HCT116 (cell line): ENCODE data around the gene DNMT3L. TPM values are rescaled to one million over a fixed set of nuclear protein-coding genes. Genes with fewer than 3 reads are reported as not detected.

ENCODE experiments used
- ATAC-seq: fragments of 200-7000 bp; cut with Tn5 transposase; 2 replicates; pipeline ENCODE4 v1.9.1; 2020; ENCODE audit warnings: mild to moderate bottlenecking, moderate library complexity
- BruUV-seq: library from RNA; stranded (reverse); fragments of 400-500 nt; replicated peaks from 2 replicates; lab custom pipeline; 2021; lab: Mats Ljungman, UMichigan
- CTCF ChIA-PET: fragments of 300-600 bp; sonication (Branson Sonifier 250); formaldehyde crosslinking; loops from one replicate; lab custom pipeline; 2021; ENCODE audit warnings: antibody characterized with exemption; lab: Charles Lee
- POLR2A ChIA-PET: fragments of 300-600, 350-600 bp; sonication (Branson Sonifier 250); formaldehyde crosslinking; loops from one replicate; lab custom pipeline; 2021; ENCODE audit warnings: antibody characterized with exemption; lab: Charles Lee
- RAD21 ChIA-PET, 2 experiments: fragments of 300-600 bp; sonication (Branson Sonifier 250); formaldehyde crosslinking; loops; one replicate each; lab custom pipeline; 2023; ENCODE audit warnings: low total read pairs in 2 of 2; ENCODE audit not compliant: uncharacterized antibody in 2 of 2, unreplicated experiment in 2 of 2, low non-redundant PET in 1 of 2; lab: Charles Lee
- DNase-seq: peaks from one replicate; pipeline ENCODE4 v3.0.0-alpha.2; 2010; ENCODE audit warnings: low read depth, low spot score
- H2AFZ ChIP-seq: fragments of 200-600 bp; shearing (Covaris generic), sonication (generic); 2 replicates; pipeline ENCODE4 v1.6.1; 2017; ENCODE audit warnings: low read depth, mixed run types, mixed read lengths, antibody characterized with exemption, low read length; ENCODE audit not compliant: poor library complexity, severe bottlenecking
- H3K27ac ChIP-seq: 2 replicates; pipeline ENCODE4 v1.5.1; 2012; ENCODE audit warnings: low read depth, low read length
- H3K27me3 ChIP-seq: fragments of 200-600 bp; sonication (generic); 2 replicates; pipeline ENCODE4 v1.6.1; 2016; ENCODE audit warnings: mixed run types, low read length, mixed read lengths; ENCODE audit not compliant: insufficient read depth
- H3K36me3 ChIP-seq, 2 experiments: fragments of 200-500 bp in 1 of 2; fragments of 200-600 bp in 1 of 2; sonication (Bioruptor generic) in 1 of 2; sonication (generic) in 1 of 2; 2 replicates each; pipeline versions ENCODE4 v1.5.1 to v1.6.1; 2014 to 2016; ENCODE audit warnings: low read length in 2 of 2, inconsistent platforms in 1 of 2, mixed read lengths in 1 of 2, mixed run types in 1 of 2; ENCODE audit not compliant: insufficient read depth in 2 of 2, control insufficient read depth in 1 of 2
- H3K4me1 ChIP-seq, 2 experiments: fragments of 200-600 bp in 1 of 2; sonication (generic) in 1 of 2; 2 replicates each; pipeline versions ENCODE4 v1.5.1 to v1.6.1; 2012 to 2017; ENCODE audit warnings: low read length in 2 of 2, inconsistent platforms in 1 of 2, mild to moderate bottlenecking in 1 of 2, mixed read lengths in 1 of 2, mixed run types in 1 of 2, moderate library complexity in 1 of 2; ENCODE audit not compliant: insufficient read depth in 2 of 2, control insufficient read depth in 1 of 2
- H3K4me2 ChIP-seq: fragments of 200-600 bp; sonication (generic); 2 replicates; pipeline ENCODE4 v1.6.1; 2017; ENCODE audit warnings: mixed run types, low read length, mixed read lengths
- H3K4me3 ChIP-seq, 2 experiments: fragments of 200-600 bp in 1 of 2; sonication (generic) in 1 of 2; replicated peaks in 1 of 2; 2 replicates each; pipeline ENCODE4 v1.5.1; 2011 to 2016; ENCODE audit warnings: low read length in 2 of 2, control low read depth in 1 of 2, low read depth in 1 of 2, mild to moderate bottlenecking in 1 of 2, mixed read lengths in 1 of 2, mixed run types in 1 of 2
- H3K79me2 ChIP-seq: fragments of 200-600 bp; sonication (generic); 2 replicates; pipeline ENCODE4 v1.6.1; 2017; ENCODE audit warnings: mild to moderate bottlenecking, mixed run types, low read length, moderate library complexity, mixed read lengths; ENCODE audit not compliant: insufficient read depth
- H3K9ac ChIP-seq: fragments of 200-600 bp; sonication (generic); 2 replicates; pipeline ENCODE4 v1.6.1; 2016; ENCODE audit warnings: low read length, mixed read lengths
- H3K9me2 ChIP-seq: fragments of 200-600 bp; sonication (generic), shearing (Covaris generic); 2 replicates; pipeline ENCODE4 v1.6.1; 2017; ENCODE audit warnings: mixed run types, mild to moderate bottlenecking, moderate library complexity; ENCODE audit not compliant: insufficient read depth
- H3K9me3 ChIP-seq, 2 experiments: fragments of 200-500 bp in 1 of 2; fragments of 200-600 bp in 1 of 2; sonication (Bioruptor generic) in 1 of 2; sonication (generic) in 1 of 2; 2 replicates each; pipeline ENCODE4 v1.6.1; 2014 to 2017; ENCODE audit warnings: low read length in 2 of 2, mixed read lengths in 2 of 2, inconsistent platforms in 1 of 2, low read depth in 1 of 2, mild to moderate bottlenecking in 1 of 2, mixed run types in 1 of 2, moderate library complexity in 1 of 2; ENCODE audit not compliant: control insufficient read depth in 1 of 2, insufficient read depth in 1 of 2
- H4K20me1 ChIP-seq: fragments of 200-600 bp; sonication (generic), shearing (Covaris generic); 2 replicates; pipeline ENCODE4 v1.6.1; 2017; ENCODE audit warnings: mixed run types, mild to moderate bottlenecking, moderate library complexity; ENCODE audit not compliant: insufficient read depth
- CEBPB ChIP-seq: IDR thresholded peaks from 2 replicates; pipeline ENCODE4 v1.6.1; 2012; ENCODE audit warnings: low read depth
- EGR1 ChIP-seq: IDR thresholded peaks from 2 replicates; pipeline ENCODE4 v1.6.1; 2012; ENCODE audit warnings: low read depth
- ELF1 ChIP-seq: IDR thresholded peaks from 2 replicates; pipeline ENCODE4 v1.6.1; 2012; ENCODE audit warnings: low read depth, borderline replicate concordance
- EZH2 ChIP-seq: fragments of 200-600 bp; sonication (generic); IDR thresholded peaks from 2 replicates; pipeline ENCODE4 v1.6.1; 2017; ENCODE audit warnings: antibody characterized with exemption, mixed run types
- EZH2phosphoT487 ChIP-seq: fragments of 200-600 bp; IDR thresholded peaks from 2 replicates; pipeline ENCODE4 v1.6.1; 2018; ENCODE audit warnings: antibody characterized with exemption, borderline replicate concordance
- FOSL1 ChIP-seq: IDR thresholded peaks from 2 replicates; pipeline ENCODE4 v1.6.1; 2012; ENCODE audit warnings: low read depth
- JUND ChIP-seq: IDR thresholded peaks from 2 replicates; pipeline ENCODE4 v1.6.1; 2012
- POLR2A ChIP-seq: IDR thresholded peaks from 2 replicates; pipeline ENCODE4 v1.7.0; 2011; ENCODE audit warnings: borderline replicate concordance; ENCODE audit not compliant: insufficient read depth, insufficient read length; ENCODE audit errors: extremely low read depth
- RAD21 ChIP-seq: IDR thresholded peaks from 2 replicates; pipeline ENCODE4 v1.6.1; 2012; ENCODE audit warnings: low read depth, mild to moderate bottlenecking
- SIN3A ChIP-seq: IDR thresholded peaks from 2 replicates; pipeline ENCODE4 v1.6.1; 2012; ENCODE audit warnings: low read depth
- SP1 ChIP-seq: IDR thresholded peaks from 2 replicates; pipeline ENCODE4 v1.6.1; 2012; ENCODE audit warnings: low read depth
- SRF ChIP-seq: IDR thresholded peaks from 2 replicates; pipeline ENCODE4 v1.6.1; 2012; ENCODE audit warnings: low read depth
- TCF7L2 ChIP-seq: IDR thresholded peaks from 2 replicates; pipeline ENCODE4 v1.7.0; 2011; ENCODE audit warnings: borderline replicate concordance, inconsistent platforms; ENCODE audit not compliant: insufficient read depth, insufficient read length; ENCODE audit errors: extremely low read depth
- YY1 ChIP-seq: IDR thresholded peaks from 2 replicates; pipeline ENCODE4 v1.6.1; 2011; ENCODE audit warnings: low read length, low read depth, moderate library complexity, mild to moderate bottlenecking; ENCODE audit not compliant: insufficient replicate concordance; ENCODE audit errors: extremely low read depth
- ZFX ChIP-seq: fragments of 450-650 bp; IDR thresholded peaks from 2 replicates; pipeline ENCODE4 v1.6.1; 2017
- ZNF274 ChIP-seq: fragments of 200-500 bp; sonication (Bioruptor generic); IDR thresholded peaks from 2 replicates; pipeline ENCODE4 v1.6.1; 2014; ENCODE audit warnings: mild to moderate bottlenecking, low read depth, low read length, inconsistent platforms
- intact Hi-C: fragments of 100-400 bp; cut with micrococcal nuclease; formaldehyde crosslinking; loops from 2 replicates; pipeline ENCODE4 v1.10.0; 2022
- total RNA-seq: library from RNA; stranded (reverse); gene quantifications from one replicate; pipeline ENCODE4 v1.2.1, GENCODE V29; 2021; ENCODE audit not compliant: unreplicated experiment
- TF ChIP-seq, protein P1 (sequence below): IDR thresholded peaks from 2 replicates; pipeline ENCODE4 v1.6.1; 2011; ENCODE audit warnings: mild to moderate bottlenecking, low read length, moderate library complexity; ENCODE audit not compliant: insufficient replicate concordance; ENCODE audit errors: extremely low read depth
- TF ChIP-seq, protein P2 (sequence below): IDR thresholded peaks from 2 replicates; pipeline ENCODE4 v1.6.1; 2012
- TF ChIP-seq, protein P3 (sequence below), 3 experiments: fragments of 200-600 bp in 1 of 3; sonication (generic) in 1 of 3; IDR thresholded peaks in 2 of 3; conservative IDR thresholded peaks in 1 of 3; 2 replicates each; pipeline ENCODE4 v1.5.1; 2012 to 2017; ENCODE audit warnings: low read depth in 2 of 3, low read length in 2 of 3, antibody characterized with exemption in 1 of 3, borderline replicate concordance in 1 of 3, control low read depth in 1 of 3, mild to moderate bottlenecking in 1 of 3, mixed read lengths in 1 of 3, mixed run types in 1 of 3, moderate library complexity in 1 of 3; ENCODE audit not compliant: insufficient read depth in 1 of 3
- TF ChIP-seq, protein P4 (sequence below): IDR thresholded peaks from 2 replicates; pipeline ENCODE4 v1.6.1; 2012; ENCODE audit warnings: low read depth

Gene DNMT3L
- total RNA-seq, 1 experiment from 2014 or later = not detected

DNA sequence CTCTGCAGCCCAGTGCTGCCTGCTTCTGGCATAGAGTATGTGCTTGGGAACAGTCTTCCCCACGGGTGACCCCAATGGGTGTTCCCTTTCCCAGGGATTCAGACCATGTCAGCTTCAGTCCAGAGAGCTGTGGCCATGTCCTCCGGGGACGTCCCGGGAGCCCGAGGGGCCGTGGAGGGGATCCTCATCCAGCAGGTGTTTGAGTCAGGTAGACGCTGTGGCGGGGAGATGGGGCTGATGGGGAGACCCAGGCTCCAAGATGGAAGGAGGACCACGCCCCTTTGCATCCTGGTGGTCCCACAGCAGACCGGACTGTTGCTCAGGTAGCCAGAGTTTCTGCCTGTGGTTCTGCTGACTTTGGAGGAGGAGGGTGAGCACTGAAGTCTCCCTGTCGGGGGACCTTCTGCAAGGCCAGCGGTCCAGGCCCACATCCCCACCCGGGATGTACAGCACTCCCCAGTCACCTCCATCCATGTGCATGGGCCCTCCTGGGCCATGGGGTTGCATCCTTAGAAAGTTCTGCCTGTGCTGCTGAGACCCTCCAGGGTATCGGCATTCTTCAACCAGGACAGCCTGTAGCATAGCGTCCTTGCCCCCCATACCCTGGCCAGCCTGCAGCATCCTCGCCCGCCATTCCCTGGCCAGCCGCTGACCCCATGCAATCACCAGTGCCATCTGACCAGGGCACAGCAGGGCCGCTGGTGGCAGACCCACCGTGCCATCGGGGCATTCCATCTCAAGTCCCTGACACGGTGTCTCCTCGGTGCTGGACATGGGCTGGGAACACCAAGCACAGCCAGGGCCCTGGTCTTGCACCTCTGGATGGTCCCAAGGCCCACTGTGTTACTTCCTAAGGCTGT, 26.8 kb upstream of the DNMT3L start:
- CTCF ChIA-PET = no interaction called here
- TF ChIP-seq POLR2A = no peak
- TF ChIP-seq YY1 = no peak
- no peak for TF ChIP-seq JUND
- no peak for TF ChIP-seq SIN3A
- TF ChIP-seq ELF1 = no peak
- TF ChIP-seq, protein P1, sequence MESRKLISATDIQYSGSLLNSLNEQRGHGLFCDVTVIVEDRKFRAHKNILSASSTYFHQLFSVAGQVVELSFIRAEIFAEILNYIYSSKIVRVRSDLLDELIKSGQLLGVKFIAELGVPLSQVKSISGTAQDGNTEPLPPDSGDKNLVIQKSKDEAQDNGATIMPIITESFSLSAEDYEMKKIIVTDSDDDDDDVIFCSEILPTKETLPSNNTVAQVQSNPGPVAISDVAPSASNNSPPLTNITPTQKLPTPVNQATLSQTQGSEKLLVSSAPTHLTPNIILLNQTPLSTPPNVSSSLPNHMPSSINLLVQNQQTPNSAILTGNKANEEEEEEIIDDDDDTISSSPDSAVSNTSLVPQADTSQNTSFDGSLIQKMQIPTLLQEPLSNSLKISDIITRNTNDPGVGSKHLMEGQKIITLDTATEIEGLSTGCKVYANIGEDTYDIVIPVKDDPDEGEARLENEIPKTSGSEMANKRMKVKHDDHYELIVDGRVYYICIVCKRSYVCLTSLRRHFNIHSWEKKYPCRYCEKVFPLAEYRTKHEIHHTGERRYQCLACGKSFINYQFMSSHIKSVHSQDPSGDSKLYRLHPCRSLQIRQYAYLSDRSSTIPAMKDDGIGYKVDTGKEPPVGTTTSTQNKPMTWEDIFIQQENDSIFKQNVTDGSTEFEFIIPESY = no peak
- TF ChIP-seq EZH2phosphoT487 = no peak
- TF ChIP-seq, protein P2, sequence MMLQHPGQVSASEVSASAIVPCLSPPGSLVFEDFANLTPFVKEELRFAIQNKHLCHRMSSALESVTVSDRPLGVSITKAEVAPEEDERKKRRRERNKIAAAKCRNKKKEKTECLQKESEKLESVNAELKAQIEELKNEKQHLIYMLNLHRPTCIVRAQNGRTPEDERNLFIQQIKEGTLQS = no peak
- TF ChIP-seq EZH2 = no peak
- TF ChIP-seq RAD21 = no peak
- TF ChIP-seq, protein P3, sequence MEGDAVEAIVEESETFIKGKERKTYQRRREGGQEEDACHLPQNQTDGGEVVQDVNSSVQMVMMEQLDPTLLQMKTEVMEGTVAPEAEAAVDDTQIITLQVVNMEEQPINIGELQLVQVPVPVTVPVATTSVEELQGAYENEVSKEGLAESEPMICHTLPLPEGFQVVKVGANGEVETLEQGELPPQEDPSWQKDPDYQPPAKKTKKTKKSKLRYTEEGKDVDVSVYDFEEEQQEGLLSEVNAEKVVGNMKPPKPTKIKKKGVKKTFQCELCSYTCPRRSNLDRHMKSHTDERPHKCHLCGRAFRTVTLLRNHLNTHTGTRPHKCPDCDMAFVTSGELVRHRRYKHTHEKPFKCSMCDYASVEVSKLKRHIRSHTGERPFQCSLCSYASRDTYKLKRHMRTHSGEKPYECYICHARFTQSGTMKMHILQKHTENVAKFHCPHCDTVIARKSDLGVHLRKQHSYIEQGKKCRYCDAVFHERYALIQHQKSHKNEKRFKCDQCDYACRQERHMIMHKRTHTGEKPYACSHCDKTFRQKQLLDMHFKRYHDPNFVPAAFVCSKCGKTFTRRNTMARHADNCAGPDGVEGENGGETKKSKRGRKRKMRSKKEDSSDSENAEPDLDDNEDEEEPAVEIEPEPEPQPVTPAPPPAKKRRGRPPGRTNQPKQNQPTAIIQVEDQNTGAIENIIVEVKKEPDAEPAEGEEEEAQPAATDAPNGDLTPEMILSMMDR (IDR thresholded peaks at IDR 0.05 in 2 of 3, conservative IDR thresholded peaks at IDR 0.05 in 1 of 3; ENCODE audit: borderline replicate concordance in 1 of 3, insufficient read depth in 1 of 3, low read depth in 2 of 3, low read length in 2 of 3) = no peak
- no peak for TF ChIP-seq SP1
- TF ChIP-seq, protein P4, sequence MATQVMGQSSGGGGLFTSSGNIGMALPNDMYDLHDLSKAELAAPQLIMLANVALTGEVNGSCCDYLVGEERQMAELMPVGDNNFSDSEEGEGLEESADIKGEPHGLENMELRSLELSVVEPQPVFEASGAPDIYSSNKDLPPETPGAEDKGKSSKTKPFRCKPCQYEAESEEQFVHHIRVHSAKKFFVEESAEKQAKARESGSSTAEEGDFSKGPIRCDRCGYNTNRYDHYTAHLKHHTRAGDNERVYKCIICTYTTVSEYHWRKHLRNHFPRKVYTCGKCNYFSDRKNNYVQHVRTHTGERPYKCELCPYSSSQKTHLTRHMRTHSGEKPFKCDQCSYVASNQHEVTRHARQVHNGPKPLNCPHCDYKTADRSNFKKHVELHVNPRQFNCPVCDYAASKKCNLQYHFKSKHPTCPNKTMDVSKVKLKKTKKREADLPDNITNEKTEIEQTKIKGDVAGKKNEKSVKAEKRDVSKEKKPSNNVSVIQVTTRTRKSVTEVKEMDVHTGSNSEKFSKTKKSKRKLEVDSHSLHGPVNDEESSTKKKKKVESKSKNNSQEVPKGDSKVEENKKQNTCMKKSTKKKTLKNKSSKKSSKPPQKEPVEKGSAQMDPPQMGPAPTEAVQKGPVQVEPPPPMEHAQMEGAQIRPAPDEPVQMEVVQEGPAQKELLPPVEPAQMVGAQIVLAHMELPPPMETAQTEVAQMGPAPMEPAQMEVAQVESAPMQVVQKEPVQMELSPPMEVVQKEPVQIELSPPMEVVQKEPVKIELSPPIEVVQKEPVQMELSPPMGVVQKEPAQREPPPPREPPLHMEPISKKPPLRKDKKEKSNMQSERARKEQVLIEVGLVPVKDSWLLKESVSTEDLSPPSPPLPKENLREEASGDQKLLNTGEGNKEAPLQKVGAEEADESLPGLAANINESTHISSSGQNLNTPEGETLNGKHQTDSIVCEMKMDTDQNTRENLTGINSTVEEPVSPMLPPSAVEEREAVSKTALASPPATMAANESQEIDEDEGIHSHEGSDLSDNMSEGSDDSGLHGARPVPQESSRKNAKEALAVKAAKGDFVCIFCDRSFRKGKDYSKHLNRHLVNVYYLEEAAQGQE = no peak
- no peak for TF ChIP-seq ZFX
- TF ChIP-seq TCF7L2 = no peak
- TF ChIP-seq ZNF274 = no peak
- no peak for TF ChIP-seq FOSL1
- no peak for TF ChIP-seq CEBPB
- TF ChIP-seq EGR1 = no peak
- TF ChIP-seq SRF = no peak
- no peak overlapping the region for H3K4me3 ChIP-seq
- POLR2A ChIA-PET = no interaction called here
- no peaks in the 10 kb centered on the region for H3K9me2 ChIP-seq
- H3K4me2 ChIP-seq = no peak overlapping the region
- H3K36me3 ChIP-seq = no peaks in the 10 kb centered on the region
- no peaks in the 10 kb centered on the region for H3K9me3 ChIP-seq
- H3K9ac ChIP-seq = no peak overlapping the region
- peaks cover 0 to 4% of the 10 kb centered on the region in 2 experiments; a peak in 1 of 4 replicates for H3K4me1 ChIP-seq
- no peak overlapping the region for H3K27ac ChIP-seq
- no peak for ATAC-seq
- no peak overlapping the region for H2AFZ ChIP-seq
- no TSS peak for BruUV-seq
- H3K27me3 ChIP-seq = no peaks in the 10 kb centered on the region
- no peaks in the 10 kb centered on the region for H3K79me2 ChIP-seq
- H4K20me1 ChIP-seq = no peaks in the 10 kb centered on the region
- RAD21 ChIA-PET = no interaction called here
- intact Hi-C loops = no loop called here
- DNase-seq = no peak
